ENCODE results near the gene B3GALT5. TPM values are rescaled to one million over a fixed set of nuclear protein-coding genes. Genes with fewer than 3 reads are reported as not detected.

B3GALT5 gene
- total RNA-seq, 2 donors from 2014 or later, result not detected

DNA sequence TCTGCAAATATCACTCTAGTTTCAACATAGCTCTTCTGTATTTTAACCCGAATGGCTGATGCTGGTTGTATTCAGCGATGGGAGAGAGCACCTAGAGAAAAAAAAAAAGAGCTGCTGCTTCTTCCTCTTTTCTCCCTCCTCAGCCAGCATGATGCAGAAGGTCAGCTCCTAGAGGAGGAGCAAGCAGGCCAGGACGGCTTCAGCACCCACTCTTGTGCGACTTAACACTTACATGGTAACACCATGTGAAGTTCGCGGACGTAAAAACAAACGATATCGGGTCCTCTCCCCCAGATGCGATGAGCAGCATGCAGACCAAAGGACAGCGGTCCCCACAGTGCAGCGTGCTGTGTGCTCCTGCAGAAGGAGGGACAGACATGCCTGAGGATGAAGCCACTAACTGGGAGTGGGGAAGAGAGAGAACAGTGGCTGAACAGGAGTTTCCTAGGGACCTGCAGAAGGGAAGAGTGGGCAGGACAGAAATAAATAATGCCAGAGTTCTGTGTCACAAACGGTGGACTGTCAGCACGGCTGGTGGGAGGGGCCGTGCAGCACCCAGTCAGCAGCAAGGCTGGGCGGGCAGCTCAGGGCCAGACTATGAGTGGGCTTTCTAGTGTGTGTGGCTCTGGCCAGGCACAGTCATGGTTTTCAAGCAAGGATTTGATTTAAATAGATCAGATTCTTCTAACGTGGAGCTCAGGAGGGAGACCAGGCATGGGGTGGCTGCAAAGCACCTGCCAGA lies 11.4 kb upstream of the B3GALT5 start:
- Histone ChIP-seq H3K36me3 (no peaks in the 10 kb centered on the region), H3K9me3 (no peaks in the 10 kb centered on the region)
- TF ChIP-seq, protein P1, sequence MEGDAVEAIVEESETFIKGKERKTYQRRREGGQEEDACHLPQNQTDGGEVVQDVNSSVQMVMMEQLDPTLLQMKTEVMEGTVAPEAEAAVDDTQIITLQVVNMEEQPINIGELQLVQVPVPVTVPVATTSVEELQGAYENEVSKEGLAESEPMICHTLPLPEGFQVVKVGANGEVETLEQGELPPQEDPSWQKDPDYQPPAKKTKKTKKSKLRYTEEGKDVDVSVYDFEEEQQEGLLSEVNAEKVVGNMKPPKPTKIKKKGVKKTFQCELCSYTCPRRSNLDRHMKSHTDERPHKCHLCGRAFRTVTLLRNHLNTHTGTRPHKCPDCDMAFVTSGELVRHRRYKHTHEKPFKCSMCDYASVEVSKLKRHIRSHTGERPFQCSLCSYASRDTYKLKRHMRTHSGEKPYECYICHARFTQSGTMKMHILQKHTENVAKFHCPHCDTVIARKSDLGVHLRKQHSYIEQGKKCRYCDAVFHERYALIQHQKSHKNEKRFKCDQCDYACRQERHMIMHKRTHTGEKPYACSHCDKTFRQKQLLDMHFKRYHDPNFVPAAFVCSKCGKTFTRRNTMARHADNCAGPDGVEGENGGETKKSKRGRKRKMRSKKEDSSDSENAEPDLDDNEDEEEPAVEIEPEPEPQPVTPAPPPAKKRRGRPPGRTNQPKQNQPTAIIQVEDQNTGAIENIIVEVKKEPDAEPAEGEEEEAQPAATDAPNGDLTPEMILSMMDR (IDR thresholded peaks at IDR 0.05), result no peak

DNA sequence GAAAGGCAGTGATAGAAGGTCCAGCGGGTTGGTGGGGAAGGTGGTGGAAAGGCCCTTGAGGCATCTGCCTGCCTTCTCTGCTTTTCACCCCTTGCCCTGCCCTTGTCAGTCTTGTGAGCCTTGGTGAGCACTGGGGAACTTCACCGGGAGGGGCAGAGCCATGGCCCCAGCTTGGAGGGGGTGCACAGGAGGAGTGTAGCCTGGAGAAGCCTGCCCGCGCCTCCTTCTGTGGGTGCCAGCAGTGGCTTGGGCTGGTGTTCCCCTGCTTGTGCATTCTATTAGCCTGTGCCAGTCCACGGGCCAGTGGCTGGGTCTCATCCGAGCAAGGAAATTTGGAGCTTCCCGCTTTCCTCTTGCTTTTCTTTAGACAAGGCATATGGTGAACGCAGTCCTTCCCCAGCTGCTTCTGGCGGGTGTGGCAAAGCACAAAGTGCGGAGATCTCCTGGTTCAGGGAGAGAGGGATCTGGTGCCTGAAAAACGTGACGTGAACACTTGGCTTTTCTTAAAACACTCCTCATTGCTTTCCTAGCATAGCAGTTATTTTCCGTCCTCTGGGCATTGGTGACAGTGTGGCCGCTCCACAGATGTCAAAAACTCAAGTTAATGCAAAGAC lies 10.6 kb upstream of the B3GALT5 start:
- H3K27ac ChIP-seq, result no peak overlapping the region
- H3K9me3 ChIP-seq, result no peaks in the 10 kb centered on the region
- no peaks in the 10 kb centered on the region for H3K36me3 ChIP-seq
- TF ChIP-seq, protein P1 (IDR thresholded peaks at IDR 0.05), result no peak
- no peaks in the 10 kb centered on the region for H3K4me1 ChIP-seq
- H3K27me3 ChIP-seq, result no peaks in the 10 kb centered on the region
- no peak overlapping the region for H3K4me3 ChIP-seq
- no peak for DNase-seq (ENCODE audit: low spot score)

More for the DNA sequence above, 11.4 kb upstream of the B3GALT5 start:
- H3K4me3 ChIP-seq, result no peak overlapping the region
- DNase-seq (ENCODE audit: low spot score), result no peak
- no peaks in the 10 kb centered on the region for H3K4me1 ChIP-seq
- H3K27ac ChIP-seq, result no peak overlapping the region
- no peaks in the 10 kb centered on the region for H3K27me3 ChIP-seq

DNA sequence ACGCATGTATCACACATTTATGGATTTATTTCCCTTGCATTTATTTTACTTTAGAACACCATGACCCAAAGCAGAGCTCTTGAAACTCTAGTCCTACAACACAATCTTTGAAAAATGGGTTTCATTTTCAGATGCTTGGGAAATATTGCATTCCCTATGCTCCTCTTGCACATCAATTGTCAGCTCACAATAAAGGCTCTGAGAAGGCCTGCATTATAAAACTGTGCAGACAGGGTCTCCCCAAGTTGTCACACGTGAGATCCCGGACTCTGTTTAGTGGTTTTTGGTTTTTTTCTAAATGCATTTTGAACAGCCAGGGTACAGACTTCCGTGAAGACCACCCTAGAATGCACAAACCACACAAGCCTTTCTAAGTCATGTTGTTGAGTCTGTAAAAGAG lies 9.9 kb upstream of the B3GALT5 start:
- H3K4me1 ChIP-seq, result no peaks in the 10 kb centered on the region
- H3K9me3 ChIP-seq, result no peaks in the 10 kb centered on the region
- no peak overlapping the region for H3K27ac ChIP-seq
- no peak overlapping the region for H3K4me3 ChIP-seq
- DNase-seq (ENCODE audit: low spot score), result no peak
- H3K27me3 ChIP-seq, result no peaks in the 10 kb centered on the region
- no peaks in the 10 kb centered on the region for H3K36me3 ChIP-seq
- TF ChIP-seq, protein P1 (IDR thresholded peaks at IDR 0.05), result no peak

DNA sequence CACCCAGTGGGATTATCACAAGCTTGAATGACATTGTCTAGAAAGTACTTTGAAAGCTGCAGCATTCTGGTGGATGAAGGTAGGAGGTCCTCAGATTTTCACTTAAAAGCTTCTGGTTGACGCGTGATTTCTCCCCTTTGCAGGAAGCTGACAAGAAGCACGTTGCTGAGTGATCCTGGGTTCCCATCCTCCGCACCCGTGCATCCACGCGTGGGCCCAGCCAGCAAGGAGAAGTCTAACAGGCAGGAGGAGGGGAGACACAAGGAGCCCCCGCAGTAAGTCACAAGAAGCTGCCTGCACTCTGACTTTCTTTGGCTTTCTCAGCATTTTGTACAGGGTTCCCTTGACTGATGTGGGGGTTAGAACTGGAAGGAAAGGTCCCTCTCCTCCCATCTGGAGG lies 7.8 kb upstream of the B3GALT5 start:
- no peak overlapping the region for H3K27ac ChIP-seq
- H3K36me3 ChIP-seq, result no peaks in the 10 kb centered on the region
- H3K4me3 ChIP-seq, result no peak overlapping the region
- DNase-seq (ENCODE audit: low spot score), result no peak
- no peaks in the 10 kb centered on the region for H3K9me3 ChIP-seq
- no peaks in the 10 kb centered on the region for H3K27me3 ChIP-seq
- H3K4me1 ChIP-seq, result no peaks in the 10 kb centered on the region
- TF ChIP-seq, protein P1 (IDR thresholded peaks at IDR 0.05), result no peak

DNA sequence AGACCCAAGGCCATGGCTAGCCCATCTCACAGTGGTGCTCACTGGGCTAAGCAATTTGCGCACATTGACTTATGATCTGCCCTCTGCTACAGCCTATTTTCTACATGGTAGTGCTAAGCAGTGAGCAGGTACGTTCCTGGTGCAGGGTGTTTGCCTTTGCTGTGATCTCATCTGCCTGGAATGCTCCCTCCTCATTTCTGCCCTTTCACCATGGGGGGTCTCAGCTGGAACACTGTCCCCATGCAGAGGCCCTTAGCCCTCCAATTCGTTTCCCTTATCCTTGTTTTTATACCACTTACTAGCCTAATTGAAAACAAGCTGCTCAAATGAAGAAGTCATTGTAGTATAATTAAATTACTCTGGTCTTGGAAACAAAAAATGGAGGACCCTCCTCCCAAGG lies 2.0 kb upstream of the B3GALT5 start:
- Histone ChIP-seq H3K9me3 (no peaks in the 10 kb centered on the region), H3K4me1 (peaks cover 0 to 5% of the 10 kb centered on the region in 2 donors), H3K27ac (no peak overlapping the region), H3K27me3 (peaks cover 3 to 5% of the 10 kb centered on the region in 2 donors), H3K36me3 (no peaks in the 10 kb centered on the region), H3K4me3 (no peak overlapping the region)
- TF ChIP-seq, protein P1 (IDR thresholded peaks at IDR 0.05), result no peak
- no peak for DNase-seq (ENCODE audit: low spot score)

All from right atrium auricular region (tissue), 2 donors.